CD4-positive, alpha-beta T cell (primary cell): ENCODE measurements around the gene LIPI. TPM values are rescaled to one million over a fixed set of nuclear protein-coding genes. Genes with fewer than 3 reads are reported as not detected.
"Not testable (repeated sequence)": the region's sequence is repeated elsewhere in the genome, so short reads cannot be mapped to it uniquely, and the experiment has no call there.

ENCODE experiments used
- ATAC-seq: fragments of 200-7000 bp; cut with Tn5 transposase; one replicate; pipeline ENCODE4 v1.10.0; 2022; ENCODE audit warnings: mild to moderate bottlenecking; ENCODE audit not compliant: poor library complexity
- CTCF ChIA-PET: fragments of 350-600 bp; sonication (Branson Sonifier 250); formaldehyde crosslinking; loops from one replicate; lab custom pipeline; 2021; ENCODE audit warnings: antibody characterized with exemption, inconsistent platforms; lab: Charles Lee
- POLR2A ChIA-PET: fragments of 350-600 bp; sonication (Branson Sonifier 250); formaldehyde crosslinking; loops from one replicate; lab custom pipeline; 2021; ENCODE audit warnings: antibody characterized with exemption, inconsistent platforms; lab: Charles Lee
- DNase-seq, 14 experiments: peaks; one replicate each; pipeline ENCODE4 v3.0.0-alpha.2; 2013 to 2020; ENCODE audit warnings: mixed read lengths in 2 of 14
- H3K27ac ChIP-seq, 2 donors: one replicate each; pipeline versions ENCODE4 v1.5.1 to v1.7.0; 2013; ENCODE audit warnings: low read length in 2 of 2, low read depth in 1 of 2, mild to moderate bottlenecking in 1 of 2
- H3K27me3 ChIP-seq, 2 experiments: 1 replicate in 1 of 2; 2 replicates in 1 of 2; pipeline versions ENCODE4 v1.6.1 to v1.7.0; 2013; ENCODE audit warnings: low read length in 2 of 2, control low read depth in 1 of 2, mild to moderate bottlenecking in 1 of 2, moderate library complexity in 1 of 2; ENCODE audit not compliant: insufficient read depth in 2 of 2, control insufficient read depth in 1 of 2
- H3K36me3 ChIP-seq: one replicate; pipeline ENCODE4 v1.6.1; 2013; ENCODE audit warnings: low read length, control low read depth; ENCODE audit not compliant: insufficient read depth
- H3K4me1 ChIP-seq: one replicate; pipeline ENCODE4 v1.6.1; 2013; ENCODE audit warnings: low read length, control low read depth; ENCODE audit not compliant: insufficient read depth
- H3K4me3 ChIP-seq: one replicate; pipeline ENCODE4 v1.5.1; 2013; ENCODE audit warnings: mild to moderate bottlenecking, low read length, moderate library complexity
- H3K9me3 ChIP-seq, 2 experiments: 1 replicate in 1 of 2; 2 replicates in 1 of 2; pipeline versions ENCODE4 v1.6.1 to v1.7.0; 2013; ENCODE audit warnings: low read length in 2 of 2, mild to moderate bottlenecking in 2 of 2, control low read depth in 1 of 2, moderate library complexity in 1 of 2; ENCODE audit not compliant: control insufficient read depth in 1 of 2, insufficient read depth in 1 of 2
- H3K27ac Mint-ChIP-seq: one replicate; pipeline ENCODE4 v1.8.0; 2020; ENCODE audit warnings: mixed read lengths
- H3K27me3 Mint-ChIP-seq: one replicate; pipeline ENCODE4 v1.8.0; 2021; ENCODE audit warnings: mixed read lengths
- H3K36me3 Mint-ChIP-seq: one replicate; pipeline ENCODE4 v1.8.0; 2021; ENCODE audit warnings: low read depth, mixed read lengths
- H3K4me1 Mint-ChIP-seq: one replicate; pipeline ENCODE4 v1.8.0; 2021; ENCODE audit warnings: low read depth, mixed read lengths
- H3K4me3 Mint-ChIP-seq: one replicate; pipeline ENCODE4 v1.8.0; 2020; ENCODE audit warnings: mild to moderate bottlenecking, mixed read lengths
- H3K9me3 Mint-ChIP-seq: one replicate; pipeline ENCODE4 v1.8.0; 2020; ENCODE audit warnings: mixed read lengths
- CTCF ChIP-seq: fragments of 200-600 bp; IDR thresholded peaks from one replicate; pipeline ENCODE4 v1.8.0; 2022; ENCODE audit warnings: antibody characterized with exemption, mild to moderate bottlenecking
- intact Hi-C, 2 experiments: fragments of 100-400 bp; cut with DNase I in 1 of 2; cut with micrococcal nuclease in 1 of 2; formaldehyde crosslinking; loops; one replicate each; pipeline versions ENCODE4 v1.15.1 to v1.9.0; 2023 to 2025; cut with DNase I, micrococcal nuclease
- total RNA-seq, 174 experiments: library from RNA in 2 of 174; stranded (reverse) in 2 of 174; gene quantifications; one replicate each; pipeline ENCODE4 v1.2.3 and lab custom pipeline; 2021 to 2026

The LIPI gene
- total RNA-seq, 2 experiments from 2014 or later: not detected

DNA sequence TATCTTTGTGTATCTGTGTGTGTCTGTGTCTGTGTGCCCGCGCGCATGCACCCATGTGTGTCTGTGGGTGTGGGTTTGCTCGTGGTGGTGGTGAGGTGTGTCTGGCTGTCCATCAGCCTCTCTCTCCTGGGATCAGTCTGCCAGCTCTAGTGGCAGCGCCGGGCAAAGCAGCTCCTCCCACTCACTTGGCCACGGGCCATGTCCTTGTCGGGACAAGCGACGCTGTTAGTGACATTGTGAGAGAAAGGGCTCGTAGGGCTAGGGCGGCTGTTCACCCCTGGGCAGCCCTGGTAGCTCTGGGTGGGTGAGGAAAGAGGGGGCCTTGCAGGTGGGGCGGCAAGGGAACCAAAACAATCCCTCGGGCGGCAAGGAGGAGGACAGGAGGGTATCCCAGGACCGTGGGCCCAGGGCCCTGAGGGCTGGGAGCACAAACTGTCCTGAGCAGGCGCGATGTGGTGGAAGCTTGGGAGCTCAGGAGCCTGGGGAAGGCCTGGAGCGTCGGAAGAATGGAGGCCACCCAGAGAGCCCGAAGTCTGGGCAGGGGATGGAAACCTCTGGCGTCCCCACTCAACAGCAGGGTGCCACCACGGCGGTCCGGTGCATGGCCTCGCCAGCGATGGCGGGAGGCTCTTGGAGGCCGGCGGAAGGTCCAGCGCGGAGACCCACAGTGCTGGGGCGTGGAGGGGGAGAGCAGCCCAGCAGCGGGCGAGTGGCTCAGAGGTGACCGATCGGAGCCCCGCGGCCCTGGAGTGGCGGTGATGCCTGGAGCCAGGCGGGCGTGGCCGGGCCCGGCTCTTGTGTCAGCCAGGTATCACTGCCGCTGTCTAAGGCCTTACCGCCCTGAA lies 140.5 kb downstream of the LIPI start:
- Mint-ChIP-seq H3K4me1 (peaks cover under 1% of the 10 kb centered on the region), H3K27me3 (no peaks in the 10 kb centered on the region), H3K27ac (no peak overlapping the region), H3K36me3 (no peaks in the 10 kb centered on the region), H3K4me3 (no peak overlapping the region), H3K9me3 (no peaks in the 10 kb centered on the region)
- no peaks in the 10 kb centered on the region for H3K36me3 ChIP-seq
- no peak for TF ChIP-seq CTCF
- ATAC-seq (no peak), DNase-seq (no peak)
- no peak overlapping the region for H3K4me3 ChIP-seq
- ChIA-PET CTCF (no interaction called here), POLR2A (no interaction called here)
- no peak overlapping the region for H3K27ac ChIP-seq
- intact Hi-C loops: no loop called here
- no peaks in the 10 kb centered on the region for H3K27me3 ChIP-seq
- H3K4me1 ChIP-seq: no peaks in the 10 kb centered on the region
- peaks cover 0 to 52% of the 10 kb centered on the region in 2 experiments for H3K9me3 ChIP-seq

GRCh38 chr21:14064296-14064645 lies 146.5 kb downstream of the LIPI start:
- no peaks in the 10 kb centered on the region for H3K4me1 ChIP-seq
- peaks cover 6% of the 10 kb centered on the region for H3K4me1 Mint-ChIP-seq
- ATAC-seq (peak; percentile 54), DNase-seq (no peak)
- no peak for TF ChIP-seq CTCF
- H3K4me3 ChIP-seq: no peak overlapping the region
- H3K36me3 Mint-ChIP-seq: no peaks in the 10 kb centered on the region
- CTCF ChIA-PET: no interaction called here
- H3K9me3 ChIP-seq: peaks cover 0 to 25% of the 10 kb centered on the region in 2 experiments
- no peaks in the 10 kb centered on the region for H3K9me3 Mint-ChIP-seq
- no peaks in the 10 kb centered on the region for H3K27me3 Mint-ChIP-seq
- H3K27ac ChIP-seq: no peak overlapping the region
- H3K36me3 ChIP-seq: no peaks in the 10 kb centered on the region
- intact Hi-C loops: no loop called here
- H3K27ac Mint-ChIP-seq: no peak overlapping the region
- POLR2A ChIA-PET: no interaction called here
- H3K27me3 ChIP-seq: no peaks in the 10 kb centered on the region
- H3K4me3 Mint-ChIP-seq: peak overlapping the region; percentile 84

- H3K9me3 Mint-ChIP-seq, DNase-seq, POLR2A ChIA-PET, H3K27me3 Mint-ChIP-seq, H3K27me3 ChIP-seq, H3K27ac Mint-ChIP-seq, H3K4me1 ChIP-seq, CTCF ChIA-PET, H3K4me3 ChIP-seq, H3K36me3 Mint-ChIP-seq, H3K36me3 ChIP-seq, intact Hi-C loops, H3K27ac ChIP-seq, H3K4me1 Mint-ChIP-seq: not testable (repeated sequence)
- peak overlapping the region; percentile 84 for H3K4me3 Mint-ChIP-seq
- peaks cover 0 to 27% of the 10 kb centered on the region in 2 experiments for H3K9me3 ChIP-seq
- peak; percentile 66 for ATAC-seq
Measured at GRCh38 chr21:14063620-14064295, 147.0 kb downstream of the LIPI start.

DNA sequence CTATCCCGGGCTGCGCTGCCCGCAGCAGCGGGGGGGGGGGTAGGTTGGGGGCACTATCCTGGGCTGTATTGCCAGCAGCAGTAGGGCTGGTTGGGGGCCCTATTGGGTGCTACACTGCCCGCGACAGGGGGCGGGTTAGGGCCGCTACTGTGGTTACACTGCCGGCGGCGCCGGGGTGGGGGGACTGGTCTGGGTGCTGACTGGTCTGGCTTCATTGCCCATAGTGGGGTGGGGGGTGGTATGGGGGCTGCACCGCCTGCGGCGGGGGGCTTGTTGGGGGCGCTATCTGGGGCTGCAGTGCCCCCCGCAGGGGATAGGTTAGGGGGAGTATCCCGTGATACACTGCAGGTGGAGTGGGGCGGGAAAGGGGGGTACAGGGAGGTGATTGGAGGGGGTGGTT lies 148.1 kb downstream of the LIPI start:
- H3K36me3 ChIP-seq, DNase-seq, H3K27me3 ChIP-seq, H3K27me3 Mint-ChIP-seq, CTCF ChIA-PET, H3K9me3 Mint-ChIP-seq, H3K4me1 ChIP-seq, H3K36me3 Mint-ChIP-seq, ATAC-seq, H3K4me3 Mint-ChIP-seq, H3K27ac Mint-ChIP-seq, H3K27ac ChIP-seq, POLR2A ChIA-PET, intact Hi-C loops, H3K4me3 ChIP-seq, H3K4me1 Mint-ChIP-seq: not testable (repeated sequence)
- peaks cover 0 to 33% of the 10 kb centered on the region in 2 experiments for H3K9me3 ChIP-seq

DNA sequence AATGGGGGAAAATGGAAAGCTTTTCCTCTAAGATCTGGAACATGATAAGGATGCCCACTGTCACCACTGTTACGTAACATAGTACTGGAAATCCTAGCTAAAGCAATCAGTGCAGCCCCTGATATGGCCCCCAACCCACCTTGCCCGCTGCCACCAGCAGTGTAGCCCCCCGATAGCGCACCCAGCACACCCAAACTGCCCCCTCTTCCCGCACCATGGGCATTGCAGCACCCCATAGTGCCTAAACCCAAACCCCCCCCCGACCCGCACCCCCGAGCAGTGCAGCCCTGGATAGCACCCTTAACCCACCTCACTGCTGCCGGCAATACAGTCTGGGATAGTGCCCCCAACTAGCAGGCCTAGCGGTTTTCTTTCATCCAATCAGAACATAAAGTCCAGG lies 148.9 kb downstream of the LIPI start:
- POLR2A ChIA-PET, H3K4me1 Mint-ChIP-seq, H3K36me3 Mint-ChIP-seq, ATAC-seq, CTCF ChIA-PET, H3K9me3 Mint-ChIP-seq, H3K36me3 ChIP-seq, H3K4me3 ChIP-seq, H3K27me3 Mint-ChIP-seq, intact Hi-C loops, H3K27me3 ChIP-seq, H3K4me1 ChIP-seq, H3K27ac Mint-ChIP-seq, H3K27ac ChIP-seq, DNase-seq, H3K4me3 Mint-ChIP-seq: not testable (repeated sequence)
- peaks cover 0 to 39% of the 10 kb centered on the region in 2 experiments for H3K9me3 ChIP-seq
